Measurements from ENCODE around the gene ERC2.
"Not testable (repeated sequence)": the region's sequence is repeated elsewhere in the genome, so short reads cannot be mapped to it uniquely, and the experiment has no call there.

The ERC2 gene

DNA sequence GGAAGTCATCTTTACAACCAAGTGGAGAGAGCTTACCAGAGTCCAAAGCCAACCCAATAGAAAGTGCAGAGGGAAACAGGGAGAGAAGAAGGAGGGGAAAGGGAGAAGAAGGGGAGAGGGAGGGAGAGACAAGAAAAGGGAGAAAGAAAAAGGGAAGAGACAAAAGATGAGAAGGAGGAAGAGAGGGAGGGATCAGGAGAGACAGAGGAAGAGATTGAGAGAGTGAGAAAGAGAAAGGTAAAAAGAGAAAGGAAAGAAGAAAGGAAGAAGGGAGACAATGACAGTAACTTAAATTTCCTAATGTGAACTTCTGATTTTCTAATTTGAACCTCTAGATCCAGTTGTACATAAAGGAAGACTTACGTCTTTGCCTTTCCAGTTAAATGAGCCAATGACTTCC is 960.5 kb downstream of the ERC2 start:
- H3K9ac ChIP-seq (ENCODE audit: low read depth, low read length), result no peak overlapping the region
- H3K9me3 ChIP-seq (ENCODE audit: insufficient read depth, low read depth, low read length), result no peaks in the 10 kb centered on the region
- no peaks in the 10 kb centered on the region for H3K27me3 ChIP-seq (ENCODE audit: insufficient read depth, low read length)
- peaks cover 21% of the 10 kb centered on the region; the same call in 1 of the 2 replicates for H3K4me1 ChIP-seq (ENCODE audit: insufficient read depth, low read length)
- no peak overlapping the region for H3K27ac ChIP-seq (ENCODE audit: low read length)
- no peak overlapping the region for H3K4me3 ChIP-seq (ENCODE audit: low read length)
- H3K36me3 ChIP-seq (ENCODE audit: insufficient read depth, low read depth, low read length), result no peaks in the 10 kb centered on the region

- Histone ChIP-seq H3K27me3 (ENCODE audit: insufficient read depth, low read length) (no peaks in the 10 kb centered on the region), H3K36me3 (ENCODE audit: insufficient read depth, low read depth, low read length) (no peaks in the 10 kb centered on the region), H3K4me3 (ENCODE audit: low read length) (no peak overlapping the region), H3K9ac (ENCODE audit: low read depth, low read length) (no peak overlapping the region), H3K4me1 (ENCODE audit: insufficient read depth, low read length) (0 out of 2 replicates have a peak, but pooled peaks cover 6% of the 10 kb centered on the region), H3K9me3 (ENCODE audit: insufficient read depth, low read depth, low read length) (no peaks in the 10 kb centered on the region), H3K27ac (ENCODE audit: low read length) (no peak overlapping the region)
Observed at GRCh38 chr3:55505776-55506175, 962.5 kb downstream of the ERC2 start.

DNA sequence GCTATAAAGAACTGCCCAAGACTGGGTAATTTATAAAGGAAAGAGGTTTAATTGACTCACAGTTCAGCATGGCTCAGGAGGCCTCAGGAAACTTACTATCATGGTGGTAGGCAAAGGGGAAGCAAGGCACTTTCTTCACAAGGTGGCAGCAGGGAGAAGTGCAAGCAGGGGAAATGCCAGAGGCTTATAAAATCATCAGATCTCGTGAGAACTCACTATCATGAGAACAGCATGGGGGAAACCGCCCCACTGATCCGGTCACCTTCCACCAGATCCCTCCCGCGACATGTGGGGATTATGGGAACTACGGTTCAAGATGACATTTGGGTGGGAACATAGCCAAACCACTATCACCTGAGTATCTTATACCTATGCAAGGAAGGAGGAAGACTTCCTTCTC is 963.2 kb downstream of the ERC2 start:
- not testable (repeated sequence) for H3K27ac ChIP-seq (ENCODE audit: low read length); H3K9me3 ChIP-seq (ENCODE audit: insufficient read depth, low read depth, low read length); H3K4me1 ChIP-seq (ENCODE audit: insufficient read depth, low read length); H3K27me3 ChIP-seq (ENCODE audit: insufficient read depth, low read length); H3K36me3 ChIP-seq (ENCODE audit: insufficient read depth, low read depth, low read length); H3K4me3 ChIP-seq (ENCODE audit: low read length); H3K9ac ChIP-seq (ENCODE audit: low read depth, low read length)

DNA sequence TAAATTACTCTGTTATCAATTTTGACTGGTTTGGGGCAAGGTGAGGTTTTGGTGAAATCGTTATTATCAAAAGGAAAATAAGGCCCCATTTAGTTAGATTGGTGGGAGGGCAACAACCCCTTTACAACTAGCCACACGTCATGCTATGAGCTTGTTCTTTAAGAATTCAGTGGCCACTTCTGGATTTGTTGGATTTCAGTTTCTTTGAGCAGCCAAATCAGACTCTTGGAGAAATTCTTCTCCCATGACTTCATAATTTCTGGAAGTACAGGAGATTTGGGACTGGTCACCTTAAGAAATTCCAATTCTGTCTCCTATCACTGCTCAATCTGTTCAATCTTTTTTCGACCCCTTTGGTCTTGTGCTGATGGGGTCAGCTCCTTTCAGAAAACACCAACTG is 966.4 kb downstream of the ERC2 start:
- no peak overlapping the region for H3K4me3 ChIP-seq (ENCODE audit: low read length)
- H3K9ac ChIP-seq (ENCODE audit: low read depth, low read length), result no peak overlapping the region
- H3K27me3 ChIP-seq (ENCODE audit: insufficient read depth, low read length), result no peaks in the 10 kb centered on the region
- no peaks in the 10 kb centered on the region for H3K9me3 ChIP-seq (ENCODE audit: insufficient read depth, low read depth, low read length)
- H3K36me3 ChIP-seq (ENCODE audit: insufficient read depth, low read depth, low read length), result no peaks in the 10 kb centered on the region
- H3K4me1 ChIP-seq (ENCODE audit: insufficient read depth, low read length), result 0 out of 2 replicates have a peak, but pooled peaks cover 3% of the 10 kb centered on the region
- H3K27ac ChIP-seq (ENCODE audit: low read length), result no peak overlapping the region

DNA sequence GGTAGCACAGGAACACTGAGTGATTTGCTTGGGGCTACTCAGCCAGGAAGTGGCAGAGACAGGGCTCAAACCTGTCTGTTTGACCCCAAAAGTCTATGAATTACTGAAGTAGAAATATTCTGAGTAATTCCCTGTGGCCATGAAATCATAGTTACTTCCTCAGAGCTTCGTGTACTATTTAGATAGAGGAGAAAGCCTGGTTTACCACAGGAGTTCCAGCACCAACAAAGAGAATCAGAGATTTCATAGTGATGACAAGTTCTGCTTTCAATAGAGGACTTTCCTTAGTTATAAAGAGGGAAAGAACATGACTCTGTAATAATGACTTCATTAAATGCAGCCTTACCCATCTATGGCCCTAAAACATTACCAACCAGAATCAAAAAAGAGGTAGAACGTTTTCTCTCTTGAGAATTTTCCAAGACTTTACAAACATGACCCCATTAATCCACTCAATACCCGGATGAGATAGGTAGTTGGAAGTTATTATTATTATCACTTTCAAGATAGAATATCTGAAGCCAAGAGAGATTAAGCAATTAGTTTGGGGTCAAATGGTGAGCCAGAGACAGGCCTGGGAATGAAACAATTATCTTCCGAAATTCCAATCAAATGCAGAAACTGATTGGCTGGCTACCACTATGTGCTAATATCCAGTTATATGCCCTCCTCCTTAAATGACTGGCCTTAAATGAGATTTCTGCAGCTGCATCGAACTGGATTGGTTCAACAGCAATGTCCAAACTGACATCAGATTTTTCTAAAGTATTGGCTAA is 967.5 kb downstream of the ERC2 start:
- Histone ChIP-seq H3K27ac (ENCODE audit: low read length) (no peak overlapping the region), H3K36me3 (ENCODE audit: insufficient read depth, low read depth, low read length) (no peaks in the 10 kb centered on the region)

GRCh38 chr3:55498520-55498919 is 969.7 kb downstream of the ERC2 start:
- Histone ChIP-seq H3K4me3 (ENCODE audit: low read length) (no peak overlapping the region), H3K36me3 (ENCODE audit: insufficient read depth, low read depth, low read length) (no peaks in the 10 kb centered on the region)

More for the DNA sequence above, 967.5 kb downstream of the ERC2 start:
- H3K4me1 ChIP-seq (ENCODE audit: insufficient read depth, low read length), result 0 out of 2 replicates have a peak, but pooled peaks cover 3% of the 10 kb centered on the region
- no peak overlapping the region for H3K4me3 ChIP-seq (ENCODE audit: low read length)
- H3K27me3 ChIP-seq (ENCODE audit: insufficient read depth, low read length), result no peaks in the 10 kb centered on the region
- H3K9me3 ChIP-seq (ENCODE audit: insufficient read depth, low read depth, low read length), result no peaks in the 10 kb centered on the region
- H3K9ac ChIP-seq (ENCODE audit: low read depth, low read length), result no peak overlapping the region

GRCh38 chr3:55497250-55497649 is 971.0 kb downstream of the ERC2 start:
- H3K4me3 ChIP-seq (ENCODE audit: low read length), result no peak overlapping the region
- no peak overlapping the region for H3K9ac ChIP-seq (ENCODE audit: low read depth, low read length)
- H3K9me3 ChIP-seq (ENCODE audit: insufficient read depth, low read depth, low read length), result no peaks in the 10 kb centered on the region
- H3K36me3 ChIP-seq (ENCODE audit: insufficient read depth, low read depth, low read length), result no peaks in the 10 kb centered on the region
- H3K4me1 ChIP-seq (ENCODE audit: insufficient read depth, low read length), result no peaks in the 10 kb centered on the region
- H3K27me3 ChIP-seq (ENCODE audit: insufficient read depth, low read length), result peaks cover 8% of the 10 kb centered on the region
- no peak overlapping the region for H3K27ac ChIP-seq (ENCODE audit: low read length)

More at GRCh38 chr3:55498520-55498919, 969.7 kb downstream of the ERC2 start:
- Histone ChIP-seq H3K9ac (ENCODE audit: low read depth, low read length) (no peak overlapping the region), H3K27me3 (ENCODE audit: insufficient read depth, low read length) (no peaks in the 10 kb centered on the region), H3K4me1 (ENCODE audit: insufficient read depth, low read length) (no peaks in the 10 kb centered on the region), H3K9me3 (ENCODE audit: insufficient read depth, low read depth, low read length) (no peaks in the 10 kb centered on the region), H3K27ac (ENCODE audit: low read length) (no peak overlapping the region)

- H3K27me3 ChIP-seq (ENCODE audit: insufficient read depth, low read length), result peaks cover 31% of the 10 kb centered on the region
- no peak overlapping the region for H3K9ac ChIP-seq (ENCODE audit: low read depth, low read length)
- no peaks in the 10 kb centered on the region for H3K36me3 ChIP-seq (ENCODE audit: insufficient read depth, low read depth, low read length)
- peaks cover 8% of the 10 kb centered on the region for H3K4me1 ChIP-seq (ENCODE audit: insufficient read depth, low read length)
- no peak overlapping the region for H3K4me3 ChIP-seq (ENCODE audit: low read length)
- H3K9me3 ChIP-seq (ENCODE audit: insufficient read depth, low read depth, low read length), result no peaks in the 10 kb centered on the region
- H3K27ac ChIP-seq (ENCODE audit: low read length), result no peak overlapping the region
Observed at GRCh38 chr3:55494976-55495375, 973.3 kb downstream of the ERC2 start.

DNA sequence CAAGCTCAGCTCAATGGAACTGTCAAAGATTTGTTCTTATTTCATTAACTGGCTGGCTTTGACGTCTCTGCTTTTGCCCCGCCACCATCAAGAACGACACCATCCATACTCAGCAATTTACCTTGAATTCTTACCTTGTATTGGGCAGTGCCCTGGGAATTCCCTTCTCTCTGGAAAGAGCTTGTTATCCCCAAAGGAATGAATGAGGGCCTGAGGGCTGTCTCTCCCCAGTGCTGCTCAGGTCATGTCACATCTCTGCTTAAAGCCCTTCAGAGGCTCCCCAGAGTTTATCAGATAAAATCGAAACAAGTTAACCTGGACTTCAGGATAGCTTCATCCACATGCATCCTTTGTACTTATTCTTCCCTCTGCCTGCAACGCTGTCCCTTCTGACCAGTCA is 975.3 kb downstream of the ERC2 start:
- peaks cover 12% of the 10 kb centered on the region for H3K4me1 ChIP-seq (ENCODE audit: insufficient read depth, low read length)

DNA sequence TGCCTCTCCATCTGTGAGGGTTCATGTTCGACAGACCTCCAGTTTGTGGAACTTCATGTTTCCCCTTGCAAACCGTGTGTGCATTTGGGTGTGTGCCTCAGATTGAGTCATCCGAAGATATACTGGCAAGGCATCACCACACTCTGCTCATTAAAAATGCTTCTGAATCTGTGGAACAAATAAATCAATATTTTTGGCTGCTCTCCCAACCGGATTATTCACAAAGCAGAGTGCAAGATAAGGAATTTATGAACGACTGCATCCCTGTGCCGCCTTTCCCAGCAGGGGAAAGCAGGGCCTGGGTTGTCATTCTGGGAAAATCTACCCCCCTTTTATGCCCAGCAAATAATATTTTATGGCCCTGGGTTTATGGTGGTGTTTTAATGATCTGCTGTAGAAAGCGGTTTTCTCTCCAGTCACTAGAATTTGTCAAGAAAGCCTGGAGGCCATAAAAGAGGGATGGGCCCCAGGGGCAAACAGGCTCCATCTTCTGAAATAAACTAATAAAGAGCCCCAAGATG is 976.9 kb downstream of the ERC2 start:
- H3K9me3 ChIP-seq (ENCODE audit: insufficient read depth, low read depth, low read length), result no peaks in the 10 kb centered on the region
- H3K27ac ChIP-seq (ENCODE audit: low read length), result no peak overlapping the region
- H3K36me3 ChIP-seq (ENCODE audit: insufficient read depth, low read depth, low read length), result no peaks in the 10 kb centered on the region
- peaks cover 12% of the 10 kb centered on the region for H3K4me1 ChIP-seq (ENCODE audit: insufficient read depth, low read length)
- no peak overlapping the region for H3K9ac ChIP-seq (ENCODE audit: low read depth, low read length)
- peaks cover 64% of the 10 kb centered on the region for H3K27me3 ChIP-seq (ENCODE audit: insufficient read depth, low read length)
- no peak overlapping the region for H3K4me3 ChIP-seq (ENCODE audit: low read length)

More for the DNA sequence above, 975.3 kb downstream of the ERC2 start:
- H3K36me3 ChIP-seq (ENCODE audit: insufficient read depth, low read depth, low read length), result no peaks in the 10 kb centered on the region
- no peak overlapping the region for H3K9ac ChIP-seq (ENCODE audit: low read depth, low read length)
- H3K27ac ChIP-seq (ENCODE audit: low read length), result no peak overlapping the region
- H3K4me3 ChIP-seq (ENCODE audit: low read length), result no peak overlapping the region
- H3K27me3 ChIP-seq (ENCODE audit: insufficient read depth, low read length), result peaks cover 48% of the 10 kb centered on the region
- no peaks in the 10 kb centered on the region for H3K9me3 ChIP-seq (ENCODE audit: insufficient read depth, low read depth, low read length)

DNA sequence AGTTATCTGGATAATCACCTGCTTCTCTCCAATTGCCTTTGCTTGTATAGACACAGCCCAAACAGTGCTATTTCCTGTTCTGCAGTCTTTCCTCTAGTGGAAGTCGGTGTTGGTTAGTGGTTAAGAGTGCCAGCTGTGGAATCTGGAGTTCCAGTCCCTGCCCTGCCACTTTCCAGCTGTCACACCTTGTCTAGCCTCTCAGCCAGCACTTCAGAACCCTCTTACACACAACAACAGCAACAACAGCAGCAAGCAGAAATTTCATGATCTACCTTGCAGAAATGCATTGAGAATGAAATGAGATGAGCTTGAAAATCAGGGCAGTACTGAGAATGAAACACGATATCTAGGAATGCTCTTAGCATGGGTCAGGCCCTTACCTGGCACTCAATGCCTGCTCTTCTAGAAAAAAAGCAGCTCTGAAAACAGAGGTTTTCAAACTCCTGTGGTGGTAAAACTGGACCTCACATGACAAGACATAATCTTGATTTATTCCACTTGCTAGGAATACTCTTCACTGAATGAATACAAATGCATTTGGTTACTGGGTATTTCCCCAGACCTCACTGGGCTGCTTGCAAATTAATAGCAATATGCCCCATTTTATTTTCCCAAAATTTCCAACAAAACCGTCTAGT is 977.9 kb downstream of the ERC2 start:
- no peaks in the 10 kb centered on the region for H3K9me3 ChIP-seq (ENCODE audit: insufficient read depth, low read depth, low read length)
- peak overlapping the region; percentile 89; the same call in 1 of the 2 replicates for H3K4me3 ChIP-seq (ENCODE audit: low read length)
- no peak overlapping the region for H3K9ac ChIP-seq (ENCODE audit: low read depth, low read length)
- H3K27me3 ChIP-seq (ENCODE audit: insufficient read depth, low read length), result peaks cover 73% of the 10 kb centered on the region
- no peak overlapping the region for H3K27ac ChIP-seq (ENCODE audit: low read length)
- H3K4me1 ChIP-seq (ENCODE audit: insufficient read depth, low read length), result peaks cover 12% of the 10 kb centered on the region
- no peaks in the 10 kb centered on the region for H3K36me3 ChIP-seq (ENCODE audit: insufficient read depth, low read depth, low read length)

DNA sequence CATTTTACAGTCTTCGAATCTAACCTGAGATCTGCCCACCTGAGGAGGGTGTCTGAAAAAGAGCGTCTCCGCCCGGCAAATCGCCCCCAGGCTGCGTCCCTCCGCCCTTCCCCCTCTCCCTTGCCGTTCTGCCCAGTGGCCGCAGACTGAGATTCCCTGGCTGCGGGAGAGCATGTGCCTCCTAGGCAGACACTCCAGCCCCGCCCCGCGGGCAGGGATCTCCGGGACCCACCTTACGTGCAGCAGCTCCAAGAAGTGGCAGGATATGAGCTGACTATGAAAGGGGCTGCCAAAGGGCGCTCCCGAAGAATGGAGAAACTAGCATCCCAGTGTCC is 978.5 kb downstream of the ERC2 start:
- Histone ChIP-seq H3K27me3 (ENCODE audit: insufficient read depth, low read length) (peaks cover 79% of the 10 kb centered on the region), H3K9me3 (ENCODE audit: insufficient read depth, low read depth, low read length) (no peaks in the 10 kb centered on the region), H3K4me1 (ENCODE audit: insufficient read depth, low read length) (peaks cover 12% of the 10 kb centered on the region), H3K4me3 (ENCODE audit: low read length) (peak overlapping the region; percentile 89), H3K27ac (ENCODE audit: low read length) (no peak overlapping the region), H3K36me3 (ENCODE audit: insufficient read depth, low read depth, low read length) (no peaks in the 10 kb centered on the region), H3K9ac (ENCODE audit: low read depth, low read length) (peak overlapping the region; percentile 32; the same call in 1 of the 2 replicates)

Measured in iPS-20b (cell line).